ENCODE data around the gene SSBP2. TPM values are rescaled to one million over a fixed set of nuclear protein-coding genes. Genes with fewer than 3 reads are reported as not detected.

SSBP2 gene
- total RNA-seq, 4 donors from 2014 or later = 17.1 to 80.3 (median 24.2) TPM

DNA sequence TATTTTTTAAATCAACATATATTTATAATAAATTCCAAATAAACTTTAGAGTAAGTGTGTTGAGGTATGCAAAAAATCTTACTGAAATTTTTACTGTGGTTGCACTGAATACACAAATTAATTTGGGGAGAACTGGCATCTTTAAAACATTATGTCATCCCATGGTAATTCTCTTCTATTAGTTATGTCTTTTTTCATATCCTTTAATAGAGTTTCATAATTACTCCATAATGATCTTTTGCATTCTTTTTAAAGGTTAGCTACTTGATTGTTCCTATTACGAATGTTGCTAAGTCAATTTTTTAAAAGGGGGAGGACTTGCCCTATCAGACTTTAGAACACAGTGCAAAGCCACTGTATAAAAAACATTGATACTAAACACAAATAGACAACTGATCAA, 26.8 kb downstream of the SSBP2 start:
- Histone ChIP-seq H3K36me3 (no peaks in the 10 kb centered on the region), H3K27ac (no peak overlapping the region), H3K4me1 (peaks cover 0 to 74% (median 7%) of the 10 kb centered on the region in 3 donors), H3K27me3 (no peaks in the 10 kb centered on the region), H3K9me3 (no peaks in the 10 kb centered on the region), H3K4me3 (no peak overlapping the region)
- no peak for DNase-seq
- WGBS, 2 donors = 69 to 94% methylated on average over 1 of the region's 1 CpG
- intact Hi-C loops (cut with DNase I) = no loop called here
- TF ChIP-seq CTCF (IDR thresholded peaks at IDR 0.05) (no peak), POLR2A (IDR thresholded peaks at IDR 0.05) (no peak)

DNA sequence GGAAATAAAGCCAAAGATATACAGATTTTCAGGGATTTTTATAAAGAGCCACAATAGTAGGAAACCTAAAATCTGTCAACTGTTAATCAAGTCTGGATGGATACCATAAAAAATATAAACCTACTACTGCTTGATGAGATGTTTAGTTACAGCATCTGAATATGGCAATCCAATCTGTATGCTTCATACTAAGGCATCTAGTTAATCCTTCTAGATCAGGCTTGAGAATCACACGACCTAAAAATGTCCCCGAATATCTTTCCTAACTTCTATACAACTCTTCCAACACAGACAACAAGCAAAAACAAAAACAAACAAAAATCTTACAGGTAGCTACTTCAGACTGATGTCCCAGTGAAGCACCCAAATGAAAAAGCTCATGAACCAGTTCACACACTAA, 29.8 kb downstream of the SSBP2 start:
- intact Hi-C loops (cut with DNase I) = no loop called here
- WGBS, 2 donors = 69 to 73% methylated on average over 2 of the region's 2 CpGs

GRCh38 chr5:81719743-81720345, 31.1 kb downstream of the SSBP2 start:
- TF ChIP-seq POLR2A (IDR thresholded peaks at IDR 0.05) (no peak), CTCF (IDR thresholded peaks at IDR 0.05) (no peak)
- Histone ChIP-seq H3K4me1 (peaks cover 0 to 67% (median 7%) of the 10 kb centered on the region in 3 donors), H3K4me3 (no peak overlapping the region), H3K9me3 (no peaks in the 10 kb centered on the region), H3K36me3 (no peaks in the 10 kb centered on the region), H3K27ac (no peak overlapping the region), H3K27me3 (no peaks in the 10 kb centered on the region)
- no peak for DNase-seq
- intact Hi-C loops (cut with DNase I) = no loop called here
- 56 to 83% methylated on average over 1 of the region's 1 CpG for WGBS, 2 donors

More for the DNA sequence above, 29.8 kb downstream of the SSBP2 start:
- Histone ChIP-seq H3K4me1 (peaks cover 0 to 79% (median 7%) of the 10 kb centered on the region in 3 donors), H3K36me3 (no peaks in the 10 kb centered on the region), H3K9me3 (no peaks in the 10 kb centered on the region), H3K4me3 (no peak overlapping the region), H3K27me3 (no peaks in the 10 kb centered on the region), H3K27ac (no peak overlapping the region)
- TF ChIP-seq CTCF (IDR thresholded peaks at IDR 0.05) (no peak), POLR2A (IDR thresholded peaks at IDR 0.05) (no peak)
- no peak for DNase-seq

GRCh38 chr5:81718300-81718699, 32.6 kb downstream of the SSBP2 start:
- TF ChIP-seq CTCF (IDR thresholded peaks at IDR 0.05) = no peak
- TF ChIP-seq POLR2A (IDR thresholded peaks at IDR 0.05) = no peak
- H3K9me3 ChIP-seq = no peaks in the 10 kb centered on the region
- H3K27ac ChIP-seq = peak overlapping the region in 1 of 4 donors; percentile 5
- intact Hi-C loops (cut with DNase I) = no loop called here
- no peaks in the 10 kb centered on the region for H3K27me3 ChIP-seq
- no peaks in the 10 kb centered on the region for H3K36me3 ChIP-seq
- DNase-seq = no peak
- peaks cover 0 to 53% (median 7%) of the 10 kb centered on the region in 3 donors for H3K4me1 ChIP-seq
- 55 to 57% methylated on average over 6 of the region's 6 CpGs for WGBS, 2 donors
- no peak overlapping the region for H3K4me3 ChIP-seq

DNA sequence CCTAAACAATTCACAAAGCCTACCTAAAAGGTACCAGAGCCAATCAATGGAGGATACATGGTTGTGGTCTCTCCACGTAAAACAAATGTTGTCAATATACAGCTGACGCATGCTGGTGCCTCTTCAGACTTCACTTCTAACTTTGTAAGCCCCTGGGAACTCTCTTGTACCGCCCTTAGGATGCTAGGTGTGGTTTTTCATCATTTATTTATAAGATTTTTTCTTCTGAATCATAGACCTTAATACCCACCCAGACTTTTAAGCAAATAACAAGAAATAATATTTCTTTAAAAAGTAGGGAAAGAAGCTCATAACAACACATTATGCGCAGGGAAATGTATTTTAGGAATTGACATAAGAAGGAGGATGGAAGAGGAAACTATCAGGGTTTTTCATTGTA, 33.0 kb downstream of the SSBP2 start:
- WGBS, 2 donors = 85 to 88% methylated on average over 4 of the region's 4 CpGs

More for the DNA sequence above, 33.0 kb downstream of the SSBP2 start:
- no peaks in the 10 kb centered on the region for H3K27me3 ChIP-seq
- TF ChIP-seq POLR2A (IDR thresholded peaks at IDR 0.05) (no peak), CTCF (IDR thresholded peaks at IDR 0.05) (no peak)
- no peaks in the 10 kb centered on the region for H3K9me3 ChIP-seq
- H3K36me3 ChIP-seq = no peaks in the 10 kb centered on the region
- intact Hi-C loops (cut with DNase I) = no loop called here
- no peak overlapping the region for H3K4me3 ChIP-seq
- H3K4me1 ChIP-seq = peaks cover 0 to 50% (median 7%) of the 10 kb centered on the region in 3 donors
- DNase-seq = no peak
- H3K27ac ChIP-seq = no peak overlapping the region

Data from esophagus squamous epithelium (tissue), 5 donors.